Measurements from ENCODE around the gene CFAP141. TPM values are rescaled to one million over a fixed set of nuclear protein-coding genes. Genes with fewer than 3 reads are reported as not detected.
"Not testable (repeated sequence)": the region's sequence is repeated elsewhere in the genome, so short reads cannot be mapped to it uniquely, and the experiment has no call there.

CFAP141 gene
- total and polyA plus RNA-seq, 4 donors, result not detected

GRCh38 chr1:154208677-154209388 lies 2.7 kb upstream of the CFAP141 start (continued):
- TF ChIP-seq ZBTB33 (IDR thresholded peaks at IDR 0.05) (no peak), RXRA (IDR thresholded peaks at IDR 0.05) (no peak)

- Histone ChIP-seq H3K4me1 (ENCODE audit: control insufficient read depth in 4 of 4, insufficient read depth in 4 of 4, low read length in 3 of 4) (no peaks in the 10 kb centered on the region), H3K27me3 (ENCODE audit: control insufficient read depth in 4 of 4, insufficient read depth in 4 of 4, low read length in 3 of 4) (no peaks in the 10 kb centered on the region), H3K36me3 (ENCODE audit: control insufficient read depth in 4 of 4, insufficient read depth in 3 of 4, low read depth in 1 of 4, low read length in 3 of 4) (peaks cover 23 to 58% (median 42%) of the 10 kb centered on the region in 4 donors), H3K9me3 (ENCODE audit: control insufficient read depth in 4 of 4, low read length in 3 of 4) (no peaks in the 10 kb centered on the region), H3K9ac (ENCODE audit: low read depth in 1 of 2, low read length in 2 of 2) (no peak overlapping the region), H3K4me3 (ENCODE audit: low read depth in 1 of 3, low read length in 3 of 3) (no peak overlapping the region), H3K27ac (ENCODE audit: low read depth in 1 of 2, low read length in 2 of 2) (no peak overlapping the region)
- WGBS, result 92% methylated on average over 9 of the region's 9 CpGs
- TF ChIP-seq HNF4G (IDR thresholded peaks at IDR 0.05) (no peak), ATF3 (IDR thresholded peaks at IDR 0.05) (no peak), RAD21 (IDR thresholded peaks at IDR 0.05) (no peak), JUND (IDR thresholded peaks at IDR 0.05) (no peak), GABPA (IDR thresholded peaks at IDR 0.05 in 1 of 2, conservative IDR thresholded peaks at IDR 0.05 in 1 of 2) (no peak), REST (IDR thresholded peaks at IDR 0.05) (no peak), CTCF (IDR thresholded peaks at IDR 0.05; ENCODE audit: low read depth, low read length, missing input control) (no peak), ZBTB33 (IDR thresholded peaks at IDR 0.05) (no peak), EGR1 (IDR thresholded peaks at IDR 0.05; ENCODE audit: low read depth in 2 of 2) (no peak), RXRA (IDR thresholded peaks at IDR 0.05) (no peak), NR2F2 (IDR thresholded peaks at IDR 0.05) (no peak), FOXA1 (IDR thresholded peaks at IDR 0.05) (no peak), MAX (IDR thresholded peaks at IDR 0.05) (no peak), SP1 (IDR thresholded peaks at IDR 0.05) (no peak)
- no peak for DNase-seq (ENCODE audit: low spot score)
These were observed 1.1 kb upstream of the CFAP141 start for GRCh38 chr1:154207262-154207661.

GRCh38 chr1:154205778-154206177 lies 355 bp downstream of the CFAP141 start:
- WGBS, result 96% methylated on average over 11 of the region's 11 CpGs
- not testable (repeated sequence) for H3K27ac ChIP-seq (ENCODE audit: low read depth in 1 of 2, low read length in 2 of 2); H3K27me3 ChIP-seq (ENCODE audit: control insufficient read depth in 4 of 4, insufficient read depth in 4 of 4, low read length in 3 of 4); H3K9ac ChIP-seq (ENCODE audit: low read depth in 1 of 2, low read length in 2 of 2); H3K4me3 ChIP-seq (ENCODE audit: low read depth in 1 of 3, low read length in 3 of 3); DNase-seq (ENCODE audit: low spot score); H3K9me3 ChIP-seq (ENCODE audit: control insufficient read depth in 4 of 4, low read length in 3 of 4); H3K4me1 ChIP-seq (ENCODE audit: control insufficient read depth in 4 of 4, insufficient read depth in 4 of 4, low read length in 3 of 4)
- H3K36me3 ChIP-seq (ENCODE audit: control insufficient read depth in 4 of 4, insufficient read depth in 3 of 4, low read depth in 1 of 4, low read length in 3 of 4), result peaks cover 15 to 47% (median 34%) of the 10 kb centered on the region in 4 donors
